ENCODE measurements around the gene ASS1. TPM values are rescaled to one million over a fixed set of nuclear protein-coding genes. Genes with fewer than 3 reads are reported as not detected.
A peak's percentile ranks its signal among the peaks of the same experiment; 100 is the strongest.

Gene ASS1
- total RNA-seq, 1 donor = 195 TPM

DNA sequence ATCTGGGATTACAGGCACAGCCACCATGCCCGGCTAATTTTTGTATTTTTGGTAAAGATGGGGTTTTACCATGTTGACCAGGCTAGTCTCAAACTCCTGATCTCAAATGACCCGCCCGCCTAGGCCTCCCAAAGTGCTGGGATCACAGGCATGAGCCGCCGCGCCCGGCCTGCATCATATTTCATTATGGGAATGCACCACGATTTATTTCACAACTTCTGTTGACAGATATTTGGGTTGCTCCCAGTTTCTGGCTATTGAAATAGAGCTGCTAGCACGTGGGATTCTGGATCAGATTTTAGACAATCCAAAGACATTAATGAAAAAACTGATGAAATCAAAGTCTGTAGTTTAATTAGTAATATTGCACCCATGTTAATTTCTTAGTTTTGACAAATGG lies 86.2 kb downstream of the ASS1 start:
- no peak overlapping the region for H2AFZ ChIP-seq (ENCODE audit: low read length)
- TF ChIP-seq, protein P1, sequence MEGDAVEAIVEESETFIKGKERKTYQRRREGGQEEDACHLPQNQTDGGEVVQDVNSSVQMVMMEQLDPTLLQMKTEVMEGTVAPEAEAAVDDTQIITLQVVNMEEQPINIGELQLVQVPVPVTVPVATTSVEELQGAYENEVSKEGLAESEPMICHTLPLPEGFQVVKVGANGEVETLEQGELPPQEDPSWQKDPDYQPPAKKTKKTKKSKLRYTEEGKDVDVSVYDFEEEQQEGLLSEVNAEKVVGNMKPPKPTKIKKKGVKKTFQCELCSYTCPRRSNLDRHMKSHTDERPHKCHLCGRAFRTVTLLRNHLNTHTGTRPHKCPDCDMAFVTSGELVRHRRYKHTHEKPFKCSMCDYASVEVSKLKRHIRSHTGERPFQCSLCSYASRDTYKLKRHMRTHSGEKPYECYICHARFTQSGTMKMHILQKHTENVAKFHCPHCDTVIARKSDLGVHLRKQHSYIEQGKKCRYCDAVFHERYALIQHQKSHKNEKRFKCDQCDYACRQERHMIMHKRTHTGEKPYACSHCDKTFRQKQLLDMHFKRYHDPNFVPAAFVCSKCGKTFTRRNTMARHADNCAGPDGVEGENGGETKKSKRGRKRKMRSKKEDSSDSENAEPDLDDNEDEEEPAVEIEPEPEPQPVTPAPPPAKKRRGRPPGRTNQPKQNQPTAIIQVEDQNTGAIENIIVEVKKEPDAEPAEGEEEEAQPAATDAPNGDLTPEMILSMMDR (IDR thresholded peaks at IDR 0.05; ENCODE audit: extremely low read depth, low read depth, low read length) = no peak
- H3K27ac ChIP-seq (ENCODE audit: low read depth, low read length) = no peak overlapping the region
- H3K4me3 ChIP-seq (ENCODE audit: insufficient read depth, low read length) = no peak overlapping the region
- no peaks in the 10 kb centered on the region for H3K4me1 ChIP-seq (ENCODE audit: insufficient read depth, low read length)
- no peaks in the 10 kb centered on the region for H3K9me3 ChIP-seq (ENCODE audit: low read depth, low read length)
- no peak for DNase-seq (ENCODE audit: insufficient read length, low spot score, missing footprints)
- no peak overlapping the region for H3K4me2 ChIP-seq (ENCODE audit: insufficient read depth, low read length)
- no peaks in the 10 kb centered on the region for H3K79me2 ChIP-seq (ENCODE audit: insufficient read depth, low read length)
- no peaks in the 10 kb centered on the region for H3K36me3 ChIP-seq (ENCODE audit: insufficient read depth, low read length)
- peaks cover 33% of the 10 kb centered on the region for H3K27me3 ChIP-seq (ENCODE audit: insufficient read depth, low read length)
- no peaks in the 10 kb centered on the region for H4K20me1 ChIP-seq (ENCODE audit: insufficient read depth, low read length)

DNA sequence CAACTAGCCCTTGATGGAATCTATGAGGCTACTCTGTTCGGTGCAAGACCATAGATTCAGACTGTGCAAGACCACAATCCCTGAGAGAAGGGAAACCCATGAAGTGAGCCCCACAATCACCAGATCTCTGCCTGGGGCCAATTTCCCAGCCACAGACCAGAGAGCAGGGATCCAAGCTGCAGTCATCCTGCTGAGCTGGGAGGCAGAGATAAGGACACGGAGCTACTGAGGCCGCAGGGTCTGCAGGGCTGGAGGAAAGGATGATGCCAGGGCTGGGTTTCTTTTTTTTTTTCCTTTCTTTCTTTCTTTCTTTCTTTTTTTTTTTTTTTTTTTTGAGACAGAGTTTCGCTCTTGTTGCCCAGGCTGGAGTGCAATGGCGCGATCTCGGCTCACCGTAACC lies 86.9 kb downstream of the ASS1 start:
- Histone ChIP-seq H3K4me2 (ENCODE audit: insufficient read depth, low read length) (no peak overlapping the region), H2AFZ (ENCODE audit: low read length) (no peak overlapping the region), H3K79me2 (ENCODE audit: insufficient read depth, low read length) (no peaks in the 10 kb centered on the region), H3K27ac (ENCODE audit: low read depth, low read length) (no peak overlapping the region), H3K27me3 (ENCODE audit: insufficient read depth, low read length) (peaks cover 34% of the 10 kb centered on the region), H3K9me3 (ENCODE audit: low read depth, low read length) (no peaks in the 10 kb centered on the region), H3K4me3 (ENCODE audit: insufficient read depth, low read length) (no peak overlapping the region), H4K20me1 (ENCODE audit: insufficient read depth, low read length) (no peaks in the 10 kb centered on the region), H3K36me3 (ENCODE audit: insufficient read depth, low read length) (no peaks in the 10 kb centered on the region), H3K4me1 (ENCODE audit: insufficient read depth, low read length) (no peaks in the 10 kb centered on the region)
- DNase-seq (ENCODE audit: insufficient read length, low spot score, missing footprints) = no peak
- TF ChIP-seq, protein P1 (IDR thresholded peaks at IDR 0.05; ENCODE audit: extremely low read depth, low read depth, low read length) = no peak

DNA sequence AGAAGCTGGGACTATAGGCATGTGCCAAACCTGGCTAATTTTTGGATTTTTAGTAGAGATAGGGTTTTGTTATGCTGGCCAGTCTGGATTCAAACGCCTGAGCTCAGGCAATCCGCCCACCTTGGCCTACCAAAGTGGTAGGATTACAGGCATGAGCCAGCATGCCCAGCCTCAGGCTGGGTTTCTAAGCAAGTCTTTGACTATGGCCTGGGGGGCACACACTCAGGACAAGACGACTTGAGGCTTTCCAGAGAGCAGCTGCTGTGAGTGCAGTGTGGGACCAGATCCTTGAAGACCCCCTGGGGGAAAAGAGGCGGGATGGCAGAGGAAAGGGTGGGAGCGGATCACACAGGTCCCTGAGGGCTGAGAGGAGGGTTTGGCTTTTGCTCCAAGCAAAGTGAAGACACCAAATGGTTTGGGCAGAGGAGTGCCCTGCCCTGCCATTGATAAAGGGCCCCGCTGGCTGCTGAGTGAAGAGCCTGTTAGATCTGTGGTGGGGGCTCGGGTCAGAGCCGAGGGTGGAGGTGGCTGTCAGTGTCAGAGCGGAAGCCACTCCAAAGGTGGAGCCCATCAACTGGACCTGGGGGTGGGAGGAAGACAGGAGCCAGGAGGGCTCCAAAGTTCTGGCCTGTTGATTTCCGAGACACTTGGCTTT lies 87.8 kb downstream of the ASS1 start:
- Histone ChIP-seq H3K4me1 (ENCODE audit: insufficient read depth, low read length) (peaks cover 2% of the 10 kb centered on the region), H3K27ac (ENCODE audit: low read depth, low read length) (no peak overlapping the region), H3K9me3 (ENCODE audit: low read depth, low read length) (no peaks in the 10 kb centered on the region), H3K79me2 (ENCODE audit: insufficient read depth, low read length) (no peaks in the 10 kb centered on the region), H3K36me3 (ENCODE audit: insufficient read depth, low read length) (no peaks in the 10 kb centered on the region), H3K27me3 (ENCODE audit: insufficient read depth, low read length) (peaks cover 40% of the 10 kb centered on the region), H4K20me1 (ENCODE audit: insufficient read depth, low read length) (no peaks in the 10 kb centered on the region), H3K4me3 (ENCODE audit: insufficient read depth, low read length) (no peak overlapping the region), H2AFZ (ENCODE audit: low read length) (no peak overlapping the region), H3K4me2 (ENCODE audit: insufficient read depth, low read length) (no peak overlapping the region)
- TF ChIP-seq, protein P1 (IDR thresholded peaks at IDR 0.05; ENCODE audit: extremely low read depth, low read depth, low read length) = no peak
- DNase-seq (ENCODE audit: insufficient read length, low spot score, missing footprints) = no peak

DNA sequence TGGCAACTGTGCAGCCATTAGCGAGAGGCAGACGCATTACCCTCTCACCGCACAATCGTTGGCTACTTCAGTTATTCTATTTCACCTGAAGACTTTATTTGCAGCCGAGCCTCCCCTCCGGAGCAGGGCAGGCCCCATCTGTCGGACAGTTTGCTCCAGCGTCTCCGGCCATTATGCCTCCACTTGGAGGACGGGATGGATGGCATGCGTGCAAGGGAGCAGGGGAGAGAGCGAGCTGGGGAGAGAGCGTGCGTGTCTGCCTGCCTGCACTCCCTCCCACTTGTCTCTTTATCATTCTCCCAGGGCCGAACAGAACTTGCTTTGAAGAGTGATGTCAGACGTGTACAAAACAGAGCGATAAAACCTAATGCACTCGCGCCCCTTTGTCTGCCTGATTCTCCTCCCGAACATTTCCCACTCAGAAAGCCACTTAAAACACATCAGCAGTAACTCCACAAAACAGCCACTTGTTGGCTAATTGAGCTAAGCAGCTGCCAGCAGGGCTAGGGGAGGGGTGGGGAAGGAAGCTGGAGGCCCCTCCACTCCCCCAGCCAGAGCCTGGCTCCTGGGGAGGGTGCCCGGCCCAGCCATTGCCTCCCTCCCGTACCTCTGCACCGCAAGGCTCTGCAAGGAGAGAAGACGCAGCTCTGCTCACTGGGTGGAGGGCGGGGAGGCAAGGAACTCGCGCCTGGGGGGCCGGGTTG lies 91.2 kb downstream of the ASS1 start:
- TF ChIP-seq, protein P1 (IDR thresholded peaks at IDR 0.05; ENCODE audit: extremely low read depth, low read depth, low read length) = no peak

More for the DNA sequence above, 91.2 kb downstream of the ASS1 start:
- peak; percentile 90 for DNase-seq (ENCODE audit: insufficient read length, low spot score, missing footprints)
- no peak overlapping the region for H3K27ac ChIP-seq (ENCODE audit: low read depth, low read length)
- H3K4me1 ChIP-seq (ENCODE audit: insufficient read depth, low read length) = peaks cover 12% of the 10 kb centered on the region
- peak overlapping the region; percentile 89 for H2AFZ ChIP-seq (ENCODE audit: low read length)
- no peaks in the 10 kb centered on the region for H4K20me1 ChIP-seq (ENCODE audit: insufficient read depth, low read length)
- H3K4me2 ChIP-seq (ENCODE audit: insufficient read depth, low read length) = peak overlapping the region; percentile 82
- H3K27me3 ChIP-seq (ENCODE audit: insufficient read depth, low read length) = peaks cover 29% of the 10 kb centered on the region
- no peaks in the 10 kb centered on the region for H3K36me3 ChIP-seq (ENCODE audit: insufficient read depth, low read length)
- no peaks in the 10 kb centered on the region for H3K9me3 ChIP-seq (ENCODE audit: low read depth, low read length)
- H3K79me2 ChIP-seq (ENCODE audit: insufficient read depth, low read length) = no peaks in the 10 kb centered on the region
- H3K4me3 ChIP-seq (ENCODE audit: insufficient read depth, low read length) = peak overlapping the region; percentile 63

Measured in osteoblast (primary cell).